NCI-H82 treated with DMSO at 0.1 percent for 48 hours (cell line): ENCODE data around the gene PHACTR1.

ENCODE experiments used
- DNase-seq: peaks from one replicate; lab custom pipeline; 2025; ENCODE audit not compliant: unreplicated experiment; lab: John Stamatoyannopoulos, UW

PHACTR1 gene

GRCh38 chr6:13063300-13063918 lies 346.8 kb downstream of the PHACTR1 start:
- DNase-seq = no peak

- DNase-seq = no peak
These were observed 349.0 kb downstream of the PHACTR1 start for GRCh38 chr6:13065581-13065980.

GRCh38 chr6:13066050-13066449 lies 349.5 kb downstream of the PHACTR1 start:
- DNase-seq = no peak

GRCh38 chr6:13066820-13067219 lies 350.3 kb downstream of the PHACTR1 start:
- no peak for DNase-seq

- no peak for DNase-seq
These were observed 352.1 kb downstream of the PHACTR1 start for GRCh38 chr6:13068586-13069210.

GRCh38 chr6:13071550-13072345 lies 355.2 kb downstream of the PHACTR1 start:
- DNase-seq = no peak

GRCh38 chr6:13072686-13073347 lies 356.2 kb downstream of the PHACTR1 start:
- DNase-seq = no peak

GRCh38 chr6:13074415-13075140 lies 358.0 kb downstream of the PHACTR1 start:
- no peak for DNase-seq

GRCh38 chr6:13075141-13075845 lies 358.7 kb downstream of the PHACTR1 start:
- no peak for DNase-seq

GRCh38 chr6:13076575-13076974 lies 360.0 kb downstream of the PHACTR1 start:
- DNase-seq = no peak

GRCh38 chr6:13077117-13077516 lies 360.6 kb downstream of the PHACTR1 start:
- DNase-seq = no peak

- no peak for DNase-seq
These were observed 362.6 kb downstream of the PHACTR1 start for GRCh38 chr6:13079096-13079723.

- no peak for DNase-seq
These were observed 364.1 kb downstream of the PHACTR1 start for GRCh38 chr6:13080462-13081188.

GRCh38 chr6:13081189-13081563 lies 364.6 kb downstream of the PHACTR1 start:
- no peak for DNase-seq

- DNase-seq = no peak
These were observed 372.9 kb downstream of the PHACTR1 start for GRCh38 chr6:13089296-13089994.

- no peak for DNase-seq
These were observed 374.6 kb downstream of the PHACTR1 start for GRCh38 chr6:13091192-13091591.

- no peak for DNase-seq
These were observed 378.3 kb downstream of the PHACTR1 start for GRCh38 chr6:13094781-13095425.

- DNase-seq = no peak
These were observed 379.5 kb downstream of the PHACTR1 start for GRCh38 chr6:13096084-13096483.
